Measurements from ENCODE around the gene HACD3.

DNA sequence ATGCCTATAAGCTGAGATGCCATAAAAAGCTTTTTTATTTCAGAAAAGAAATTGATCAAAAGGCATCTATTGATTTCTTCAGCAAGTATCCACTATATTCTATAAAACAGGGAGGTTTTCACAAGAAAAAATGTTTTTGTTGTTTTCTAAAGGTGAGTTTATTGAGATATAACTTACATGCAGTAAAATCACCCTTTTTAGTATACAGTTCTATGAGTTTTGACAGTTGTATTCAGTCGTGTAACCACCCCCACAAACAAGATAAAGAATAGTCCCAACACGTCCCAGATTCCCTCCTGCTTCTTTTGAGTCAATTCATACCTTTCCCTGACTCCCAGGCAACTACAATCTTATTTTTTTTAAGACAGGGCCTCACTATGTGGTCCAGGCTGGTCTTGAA lies 72.9 kb downstream of the HACD3 start:
- TF ChIP-seq, protein P1, sequence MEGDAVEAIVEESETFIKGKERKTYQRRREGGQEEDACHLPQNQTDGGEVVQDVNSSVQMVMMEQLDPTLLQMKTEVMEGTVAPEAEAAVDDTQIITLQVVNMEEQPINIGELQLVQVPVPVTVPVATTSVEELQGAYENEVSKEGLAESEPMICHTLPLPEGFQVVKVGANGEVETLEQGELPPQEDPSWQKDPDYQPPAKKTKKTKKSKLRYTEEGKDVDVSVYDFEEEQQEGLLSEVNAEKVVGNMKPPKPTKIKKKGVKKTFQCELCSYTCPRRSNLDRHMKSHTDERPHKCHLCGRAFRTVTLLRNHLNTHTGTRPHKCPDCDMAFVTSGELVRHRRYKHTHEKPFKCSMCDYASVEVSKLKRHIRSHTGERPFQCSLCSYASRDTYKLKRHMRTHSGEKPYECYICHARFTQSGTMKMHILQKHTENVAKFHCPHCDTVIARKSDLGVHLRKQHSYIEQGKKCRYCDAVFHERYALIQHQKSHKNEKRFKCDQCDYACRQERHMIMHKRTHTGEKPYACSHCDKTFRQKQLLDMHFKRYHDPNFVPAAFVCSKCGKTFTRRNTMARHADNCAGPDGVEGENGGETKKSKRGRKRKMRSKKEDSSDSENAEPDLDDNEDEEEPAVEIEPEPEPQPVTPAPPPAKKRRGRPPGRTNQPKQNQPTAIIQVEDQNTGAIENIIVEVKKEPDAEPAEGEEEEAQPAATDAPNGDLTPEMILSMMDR (optimal IDR thresholded peaks at IDR 0.05 in 1 of 3, IDR thresholded peaks at IDR 0.05 in 1 of 3, conservative IDR thresholded peaks at IDR 0.05 in 1 of 3; ENCODE audit: extremely low read depth in 1 of 3, insufficient read depth in 2 of 3, low read length in 3 of 3) = no peak
- no peak for TF ChIP-seq EZH2 (IDR thresholded peaks at IDR 0.05; ENCODE audit: low read length)

Data from keratinocyte (primary cell).